BE2C (cell line): Measurements from ENCODE around the gene ZMYM3.
"Not testable (repeated sequence)": the region's sequence is repeated elsewhere in the genome, so short reads cannot be mapped to it uniquely, and the experiment has no call there.

Experiments
- DNase-seq: peaks from one replicate; pipeline ENCODE4 v3.0.0-alpha.2; 2020
- H3K27me3 ChIP-seq: fragments of 250-450 bp; sonication (Bioruptor Pico); 2 replicates; pipeline ENCODE4 v1.5.1; 2020; ENCODE audit warnings: mild to moderate bottlenecking
- H3K36me3 ChIP-seq: fragments of 250-450 bp; sonication (Bioruptor Pico); 2 replicates; pipeline ENCODE4 v1.5.1; 2020; ENCODE audit warnings: mild to moderate bottlenecking
- H3K4me1 ChIP-seq: fragments of 250-450 bp; sonication (Bioruptor Pico); 2 replicates; pipeline ENCODE4 v1.5.1; 2020
- H3K4me3 ChIP-seq: 2 replicates; pipeline ENCODE4 v1.5.1; 2011; ENCODE audit warnings: low read depth, low read length
- H3K9me3 ChIP-seq: fragments of 250-450 bp; sonication (Bioruptor Pico); 2 replicates; pipeline ENCODE4 v1.5.1; 2020
- CTCF ChIP-seq: IDR thresholded peaks from 2 replicates; pipeline ENCODE4 v1.5.1; 2012; ENCODE audit warnings: mild to moderate bottlenecking, low read depth, low read length

Gene ZMYM3

GRCh38 chrX:71282514-71283402, 28.8 kb upstream of the ZMYM3 start:
- DNase-seq: no peak
- no peak for TF ChIP-seq CTCF

GRCh38 chrX:71281300-71281699, 27.4 kb upstream of the ZMYM3 start:
- H3K36me3 ChIP-seq: peaks cover 12% of the 10 kb centered on the region
- not testable (repeated sequence) for H3K4me3 ChIP-seq, H3K27me3 ChIP-seq, H3K4me1 ChIP-seq, DNase-seq, H3K9me3 ChIP-seq

More at GRCh38 chrX:71282514-71283402, 28.8 kb upstream of the ZMYM3 start:
- H3K4me3 ChIP-seq: peak overlapping the region; percentile 56
- H3K4me1 ChIP-seq: peaks cover 3% of the 10 kb centered on the region; the same call in 1 of the 2 replicates
- peaks cover 23% of the 10 kb centered on the region for H3K36me3 ChIP-seq
- H3K9me3 ChIP-seq: no peaks in the 10 kb centered on the region
- H3K27me3 ChIP-seq: no peaks in the 10 kb centered on the region

- DNase-seq, H3K4me1 ChIP-seq, H3K9me3 ChIP-seq: not testable (repeated sequence)
Measured at GRCh38 chrX:71272313-71272712, 18.4 kb upstream of the ZMYM3 start.

GRCh38 chrX:71269801-71270395, 16.0 kb upstream of the ZMYM3 start:
- no peak for TF ChIP-seq CTCF
- no peaks in the 10 kb centered on the region for H3K27me3 ChIP-seq
- no peaks in the 10 kb centered on the region for H3K9me3 ChIP-seq
- H3K4me3 ChIP-seq: no peak overlapping the region
- no peak for DNase-seq
- no peaks in the 10 kb centered on the region for H3K4me1 ChIP-seq
- H3K36me3 ChIP-seq: no peaks in the 10 kb centered on the region

More at GRCh38 chrX:71272313-71272712, 18.4 kb upstream of the ZMYM3 start:
- not testable (repeated sequence) for H3K4me3 ChIP-seq, H3K27me3 ChIP-seq, H3K36me3 ChIP-seq

GRCh38 chrX:71268624-71269023, 14.7 kb upstream of the ZMYM3 start:
- H3K36me3 ChIP-seq, DNase-seq, H3K4me3 ChIP-seq: not testable (repeated sequence)

GRCh38 chrX:71256856-71257255, 2.9 kb upstream of the ZMYM3 start:
- no peak overlapping the region for H3K4me3 ChIP-seq
- no peak for TF ChIP-seq CTCF
- no peaks in the 10 kb centered on the region for H3K36me3 ChIP-seq
- H3K9me3 ChIP-seq: no peaks in the 10 kb centered on the region
- DNase-seq: no peak
- no peaks in the 10 kb centered on the region; the same call in 1 of the 2 replicates for H3K4me1 ChIP-seq
- H3K27me3 ChIP-seq: no peaks in the 10 kb centered on the region

More at GRCh38 chrX:71268624-71269023, 14.7 kb upstream of the ZMYM3 start:
- not testable (repeated sequence) for H3K9me3 ChIP-seq, H3K4me1 ChIP-seq, H3K27me3 ChIP-seq

- Histone ChIP-seq H3K9me3 (no peaks in the 10 kb centered on the region), H3K27me3 (no peaks in the 10 kb centered on the region), H3K4me1 (no peaks in the 10 kb centered on the region; the same call in 1 of the 2 replicates), H3K4me3 (no peak overlapping the region), H3K36me3 (no peaks in the 10 kb centered on the region)
- DNase-seq: no peak
- no peak for TF ChIP-seq CTCF
Measured at GRCh38 chrX:71256051-71256450, 2.1 kb upstream of the ZMYM3 start.
